Peyer's patch (tissue), 4 donors: ENCODE data around the gene NCL.

Experiments used
- POLR2A ChIP-seq, 2 donors: fragments of 450-650 bp; IDR thresholded peaks; one replicate each; pipeline ENCODE4 v1.5.1; 2017; ENCODE audit warnings: antibody characterized with exemption in 2 of 2, mild to moderate bottlenecking in 2 of 2, moderate library complexity in 2 of 2
- TF ChIP-seq, protein P1 (sequence below), 6 experiments: fragments of 450-650 bp in 4 of 6; fragments of 200-600 bp in 2 of 6; sonication (generic) in 1 of 6; IDR thresholded peaks; one replicate each; pipeline ENCODE4 v1.5.1; 2017 to 2019; ENCODE audit warnings: antibody characterized with exemption in 6 of 6, mild to moderate bottlenecking in 3 of 6, moderate library complexity in 1 of 6

DNA sequence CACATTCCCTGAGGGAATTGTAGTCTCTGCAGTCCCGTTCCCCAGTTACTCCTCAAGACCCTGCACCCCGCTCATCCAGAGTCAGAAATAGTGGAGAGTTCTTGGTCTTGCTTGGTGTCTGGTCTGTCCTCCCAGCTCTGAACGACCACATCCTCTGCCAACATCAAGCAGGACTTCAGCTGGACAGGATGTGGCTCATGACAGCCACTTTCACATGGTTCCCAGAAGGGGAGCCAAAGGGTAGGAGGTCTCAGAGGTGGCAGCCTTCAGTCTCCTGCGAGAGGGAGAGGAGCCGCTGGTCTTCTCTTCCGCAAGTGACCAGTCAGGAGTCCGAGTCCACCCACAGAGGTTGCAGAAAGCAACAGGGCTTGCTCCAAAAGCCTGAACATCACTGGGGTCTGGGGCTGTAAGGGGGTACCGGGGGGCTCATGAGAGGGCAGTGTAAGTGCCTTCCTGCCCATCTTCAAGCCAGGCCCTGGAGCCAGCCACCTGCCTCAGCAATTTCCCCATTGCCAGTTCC lies 38.9 kb downstream of the NCL start:
- TF ChIP-seq, protein P1, sequence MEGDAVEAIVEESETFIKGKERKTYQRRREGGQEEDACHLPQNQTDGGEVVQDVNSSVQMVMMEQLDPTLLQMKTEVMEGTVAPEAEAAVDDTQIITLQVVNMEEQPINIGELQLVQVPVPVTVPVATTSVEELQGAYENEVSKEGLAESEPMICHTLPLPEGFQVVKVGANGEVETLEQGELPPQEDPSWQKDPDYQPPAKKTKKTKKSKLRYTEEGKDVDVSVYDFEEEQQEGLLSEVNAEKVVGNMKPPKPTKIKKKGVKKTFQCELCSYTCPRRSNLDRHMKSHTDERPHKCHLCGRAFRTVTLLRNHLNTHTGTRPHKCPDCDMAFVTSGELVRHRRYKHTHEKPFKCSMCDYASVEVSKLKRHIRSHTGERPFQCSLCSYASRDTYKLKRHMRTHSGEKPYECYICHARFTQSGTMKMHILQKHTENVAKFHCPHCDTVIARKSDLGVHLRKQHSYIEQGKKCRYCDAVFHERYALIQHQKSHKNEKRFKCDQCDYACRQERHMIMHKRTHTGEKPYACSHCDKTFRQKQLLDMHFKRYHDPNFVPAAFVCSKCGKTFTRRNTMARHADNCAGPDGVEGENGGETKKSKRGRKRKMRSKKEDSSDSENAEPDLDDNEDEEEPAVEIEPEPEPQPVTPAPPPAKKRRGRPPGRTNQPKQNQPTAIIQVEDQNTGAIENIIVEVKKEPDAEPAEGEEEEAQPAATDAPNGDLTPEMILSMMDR (IDR thresholded peaks at IDR 0.05): no peak
- no peak for TF ChIP-seq POLR2A (IDR thresholded peaks at IDR 0.05)
